Cardiac fibroblast (primary cell): Measurements from ENCODE around the gene TNFRSF21.

ENCODE experiments used
- DNase-seq, 2 donors: peaks; one replicate each; pipeline versions ENCODE4 v3.0.0 to v3.0.0-alpha.2; 2010; ENCODE audit warnings: low read depth in 2 of 2
- H3K4me3 ChIP-seq, 2 donors: replicated peaks in 1 of 2; 1 replicate in 1 of 2; 2 replicates in 1 of 2; pipeline ENCODE4 v1.5.1; 2011; ENCODE audit warnings: low read depth in 2 of 2, low read length in 2 of 2, mild to moderate bottlenecking in 2 of 2, moderate library complexity in 1 of 2
- CTCF ChIP-seq: IDR thresholded peaks from one replicate; pipeline ENCODE4 v1.5.1; 2011; ENCODE audit warnings: low read depth, mild to moderate bottlenecking, low read length, inconsistent platforms

The TNFRSF21 gene

DNA sequence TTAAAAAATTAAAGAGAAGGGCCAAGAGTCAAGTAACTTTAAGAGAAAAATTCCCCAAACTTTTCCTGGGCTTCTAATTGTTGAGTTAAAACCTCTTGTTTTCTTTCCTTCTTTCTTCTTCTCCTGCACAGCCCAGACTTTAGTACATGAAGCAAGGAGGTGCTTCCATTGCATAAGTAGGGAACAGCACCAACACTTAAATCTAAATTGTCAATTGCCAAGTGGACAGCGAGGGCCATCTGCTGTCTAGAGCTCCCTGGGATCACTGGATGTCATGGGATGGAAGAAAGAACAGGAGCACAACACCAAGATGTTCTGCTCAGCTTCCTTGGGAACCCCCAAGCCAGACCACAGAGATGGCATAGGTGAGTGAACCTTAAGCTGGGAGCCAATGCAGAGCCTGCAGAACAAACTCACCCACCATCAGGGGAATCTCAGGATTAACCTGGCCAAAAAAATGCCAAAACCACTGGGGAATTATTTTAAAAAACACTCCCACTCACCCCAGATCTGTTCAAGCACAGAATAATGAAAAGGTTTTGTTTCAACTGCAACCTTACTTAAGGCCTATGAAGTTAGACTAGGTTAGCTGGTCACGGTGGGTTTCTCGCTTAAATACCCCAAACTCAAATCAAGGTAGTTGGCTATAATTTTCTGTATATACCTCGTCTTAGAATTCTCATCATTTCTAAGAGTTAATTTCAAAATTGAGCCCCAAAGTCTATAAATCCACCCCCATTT is 67.8 kb downstream of the TNFRSF21 start:
- peak; percentile 54 to 55 for DNase-seq
- peak; percentile 13 for TF ChIP-seq CTCF
- H3K4me3 ChIP-seq, result no peak overlapping the region

GRCh38 chr6:47240277-47240890 is 69.3 kb downstream of the TNFRSF21 start:
- DNase-seq, result no peak
- no peak for TF ChIP-seq CTCF
- H3K4me3 ChIP-seq, result no peak overlapping the region

- no peak for DNase-seq
- TF ChIP-seq CTCF, result no peak
- no peak overlapping the region for H3K4me3 ChIP-seq
Measured at GRCh38 chr6:47239546-47239945, 70.2 kb downstream of the TNFRSF21 start.

- TF ChIP-seq CTCF, result no peak
- no peak for DNase-seq
- H3K4me3 ChIP-seq, result no peak overlapping the region
Measured at GRCh38 chr6:47238456-47238995, 71.2 kb downstream of the TNFRSF21 start.

GRCh38 chr6:47237196-47237595 is 72.5 kb downstream of the TNFRSF21 start:
- no peak overlapping the region for H3K4me3 ChIP-seq
- DNase-seq, result no peak
- TF ChIP-seq CTCF, result no peak

DNA sequence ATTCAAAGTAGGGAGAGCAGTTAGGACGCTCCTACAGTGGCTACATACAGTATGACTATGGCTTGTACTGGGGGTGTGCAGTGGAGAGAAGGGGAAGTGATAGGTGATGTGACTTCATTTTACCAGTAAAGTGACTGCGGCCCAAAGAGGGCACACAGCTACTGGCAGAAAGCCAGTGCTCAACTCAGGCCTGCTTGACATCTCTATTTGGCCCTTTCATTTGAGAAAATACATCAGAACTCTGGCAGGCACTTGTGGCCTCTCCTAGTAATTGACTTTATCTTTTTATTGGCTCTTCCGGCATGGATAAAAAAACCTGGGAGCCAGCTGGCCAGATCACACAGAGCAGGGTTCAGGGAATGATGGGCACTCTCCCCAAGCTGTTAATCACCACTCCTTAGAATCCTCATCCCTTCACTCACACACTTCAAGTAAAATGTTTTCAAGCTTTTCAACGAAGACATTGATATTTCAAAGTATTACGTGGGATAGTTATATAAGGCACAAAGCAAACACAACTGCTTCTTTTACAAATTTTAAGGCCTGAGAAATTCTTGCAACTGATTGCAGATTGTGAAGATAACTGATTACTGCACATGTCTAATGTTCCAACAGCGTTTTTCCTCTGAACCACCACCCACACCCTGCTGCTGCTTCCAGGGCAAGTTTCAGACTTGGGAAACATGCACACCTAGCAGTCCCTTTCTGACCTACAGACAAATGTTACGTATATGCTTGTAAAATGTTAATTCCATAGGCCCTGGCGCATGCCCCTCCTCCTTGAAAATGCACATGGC is 73.5 kb downstream of the TNFRSF21 start:
- DNase-seq, result peak in 1 of 2 donors; percentile 29
- no peak for TF ChIP-seq CTCF
- no peak overlapping the region for H3K4me3 ChIP-seq
